ENCODE data around the gene TMEM59L.
"Not testable (repeated sequence)": the region's sequence is repeated elsewhere in the genome, so short reads cannot be mapped to it uniquely, and the experiment has no call there.

The TMEM59L gene

GRCh38 chr19:18594096-18594823 is 18.4 kb upstream of the TMEM59L start:
- peak; percentile 51 to 69 for DNase-seq

GRCh38 chr19:18594824-18595373 is 17.8 kb upstream of the TMEM59L start:
- DNase-seq, result no peak

GRCh38 chr19:18595475-18595874 is 17.2 kb upstream of the TMEM59L start:
- no peak for DNase-seq

DNA sequence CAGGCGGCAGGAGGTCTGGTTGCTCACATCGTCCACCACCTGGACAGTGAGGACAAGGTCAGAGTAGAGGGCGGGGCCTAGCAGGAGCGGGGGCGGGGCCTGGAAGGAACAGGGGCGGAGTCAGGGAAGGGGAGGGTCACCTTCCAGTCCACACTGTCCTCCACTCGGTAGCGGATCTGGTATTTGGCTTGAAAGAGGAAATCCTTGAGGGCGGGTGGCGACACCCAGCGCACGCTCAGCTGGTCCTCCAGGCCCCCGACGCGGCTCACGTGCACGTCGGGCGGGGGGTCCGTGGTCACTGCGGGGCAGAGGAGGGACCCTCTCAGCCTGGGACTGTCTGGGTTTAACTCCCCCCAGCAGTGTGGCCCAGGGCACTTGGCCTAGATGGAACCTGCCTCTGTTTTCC is 15.9 kb upstream of the TMEM59L start:
- DNase-seq, result peak; percentile 68 to 78

GRCh38 chr19:18597809-18598660 is 14.6 kb upstream of the TMEM59L start:
- no peak for DNase-seq

DNA sequence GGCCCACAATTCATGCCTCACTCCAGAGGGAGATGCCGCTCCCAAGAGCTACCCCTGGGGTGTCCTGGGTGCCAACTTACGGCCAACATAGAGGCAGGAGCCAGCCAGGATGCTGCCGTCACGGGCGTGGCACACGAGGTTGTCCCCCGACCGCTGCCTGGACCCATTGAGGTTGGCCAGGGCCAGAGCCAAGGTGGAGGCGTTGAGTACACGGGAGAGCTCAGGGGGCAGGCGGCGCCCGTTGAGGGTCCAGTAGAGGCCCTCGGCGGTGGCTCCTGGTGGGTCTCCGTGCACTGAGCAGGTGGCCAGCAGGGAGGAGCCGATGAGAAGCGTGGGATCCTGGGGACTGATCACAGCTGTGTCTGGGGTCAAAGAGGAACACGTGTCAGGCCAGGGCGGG is 13.2 kb upstream of the TMEM59L start:
- no peak for DNase-seq

DNA sequence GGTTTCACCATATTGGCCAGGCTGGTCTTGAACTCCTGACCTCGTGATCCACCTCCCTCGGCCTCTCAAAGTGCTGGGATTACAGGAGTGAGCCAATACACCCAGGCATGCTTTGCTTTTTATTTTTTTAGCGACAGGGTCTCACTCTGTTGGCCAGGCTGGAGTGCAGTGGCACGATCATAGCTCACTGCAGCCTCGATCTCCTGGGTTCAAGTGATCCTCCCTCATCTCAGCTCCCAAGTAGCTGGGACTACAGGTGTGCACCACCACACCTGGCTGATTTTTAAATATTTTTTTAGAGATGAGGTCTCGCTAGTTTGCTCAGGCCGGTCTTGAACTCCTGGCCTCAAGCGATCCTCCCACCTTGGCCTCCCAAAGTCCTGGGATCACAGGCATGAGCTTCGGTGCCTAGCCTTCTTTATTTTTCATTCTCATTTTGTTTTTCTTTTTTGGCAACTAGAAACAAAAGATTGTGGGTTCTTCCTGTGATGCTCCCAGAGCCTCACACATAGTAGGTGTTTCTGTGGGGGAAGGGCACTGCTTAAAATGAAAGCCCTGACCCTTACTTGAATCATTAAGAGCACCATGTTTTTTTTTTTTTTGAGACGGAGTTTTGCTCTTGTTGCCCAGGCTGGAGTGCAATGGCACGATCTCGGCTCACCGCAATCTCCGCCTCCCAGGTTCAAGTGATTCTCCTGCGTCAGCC is 11.8 kb upstream of the TMEM59L start:
- not testable (repeated sequence) for DNase-seq

DNA sequence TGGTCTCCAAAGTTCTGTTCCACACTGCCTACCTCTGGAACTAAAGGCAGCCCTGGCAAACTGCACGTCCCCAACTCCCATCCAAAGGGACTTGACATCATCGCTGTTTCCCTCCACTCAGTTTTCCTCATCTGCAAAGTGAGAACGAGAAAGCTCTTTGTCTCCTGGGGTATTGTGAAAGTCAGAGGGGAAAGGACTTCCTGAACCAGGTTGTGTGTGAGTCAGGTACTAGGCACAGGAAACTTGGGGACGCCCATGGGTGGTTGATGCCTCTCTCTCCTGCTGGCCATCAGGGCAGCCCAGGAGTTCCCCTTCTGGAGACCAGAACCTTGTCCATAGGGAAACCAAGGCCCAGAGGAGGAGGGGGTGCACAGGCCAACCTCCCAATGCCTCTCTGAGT is 10.8 kb upstream of the TMEM59L start:
- DNase-seq, result no peak

DNA sequence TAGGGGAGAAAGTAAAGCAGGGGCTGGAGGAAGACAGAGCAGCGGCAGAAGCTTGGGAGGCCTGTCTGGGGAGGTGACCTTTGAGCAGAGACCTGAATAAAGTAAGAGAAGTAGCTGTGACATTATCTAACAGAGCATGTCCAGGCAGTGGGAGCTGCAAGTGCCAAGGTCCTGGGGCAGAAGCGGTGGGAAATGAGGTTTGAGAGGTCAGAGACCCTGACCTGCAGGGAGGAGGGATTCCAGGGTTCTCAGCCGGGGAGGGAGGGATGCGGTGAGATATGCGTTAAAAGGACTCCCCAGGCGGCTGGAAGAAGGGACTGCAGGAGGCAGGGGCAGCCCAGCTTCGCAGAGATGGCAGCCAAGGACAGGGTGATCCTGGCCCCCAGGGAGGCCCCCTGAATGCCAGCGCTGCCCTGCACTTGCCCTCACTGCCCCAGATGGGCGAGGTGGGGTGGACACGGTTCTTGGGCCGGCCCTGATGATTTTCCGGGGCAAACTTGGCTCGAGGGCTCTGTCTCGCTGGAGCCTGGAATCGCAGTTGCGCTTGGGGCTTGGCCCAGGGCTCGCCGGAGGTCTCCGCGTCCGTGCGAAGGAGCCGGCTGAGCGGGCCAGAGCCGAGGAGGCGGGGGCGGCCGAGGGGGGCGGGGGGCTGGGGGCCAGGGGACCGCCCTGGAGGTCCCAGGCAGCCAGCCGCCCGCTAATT is 9.3 kb upstream of the TMEM59L start:
- peak in 1 of 2 donors; percentile 4 for DNase-seq

GRCh38 chr19:18603958-18604819 is 8.5 kb upstream of the TMEM59L start:
- DNase-seq, result no peak

DNA sequence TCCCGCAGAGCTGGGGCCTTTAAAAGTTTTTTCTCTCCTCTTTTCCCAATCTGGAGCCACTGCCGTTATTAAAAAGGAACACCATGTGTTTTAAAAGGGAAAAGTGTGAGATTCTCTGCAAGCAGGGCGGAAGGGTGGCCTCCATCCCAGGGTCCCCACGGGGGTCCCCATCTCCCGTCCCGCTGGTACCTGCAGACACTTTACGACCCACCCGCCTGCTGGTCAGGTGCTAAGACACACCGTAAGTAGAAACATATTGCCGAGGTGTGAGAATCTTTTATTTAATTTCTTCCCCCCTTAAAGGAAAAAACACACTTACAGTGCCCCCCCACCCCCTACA is 7.9 kb upstream of the TMEM59L start:
- no peak for DNase-seq

DNA sequence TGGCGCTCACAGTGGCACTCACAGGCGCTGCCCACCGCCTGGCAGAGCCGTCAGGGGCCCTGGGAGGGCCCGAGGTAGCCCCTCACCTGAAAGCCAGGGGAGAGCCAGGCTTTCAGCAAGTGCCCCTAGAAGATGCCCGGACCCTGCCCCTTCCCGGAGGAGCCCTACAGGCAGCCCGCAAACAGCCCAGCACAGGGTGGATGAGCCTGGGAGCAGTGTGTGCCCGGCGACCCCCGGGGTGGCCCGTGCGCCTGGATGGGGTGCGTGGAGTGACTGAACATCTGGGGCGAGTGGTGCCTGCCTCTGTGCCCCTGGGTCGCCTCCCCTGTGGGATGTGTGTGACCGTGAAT is 7.5 kb upstream of the TMEM59L start:
- no peak for DNase-seq

DNA sequence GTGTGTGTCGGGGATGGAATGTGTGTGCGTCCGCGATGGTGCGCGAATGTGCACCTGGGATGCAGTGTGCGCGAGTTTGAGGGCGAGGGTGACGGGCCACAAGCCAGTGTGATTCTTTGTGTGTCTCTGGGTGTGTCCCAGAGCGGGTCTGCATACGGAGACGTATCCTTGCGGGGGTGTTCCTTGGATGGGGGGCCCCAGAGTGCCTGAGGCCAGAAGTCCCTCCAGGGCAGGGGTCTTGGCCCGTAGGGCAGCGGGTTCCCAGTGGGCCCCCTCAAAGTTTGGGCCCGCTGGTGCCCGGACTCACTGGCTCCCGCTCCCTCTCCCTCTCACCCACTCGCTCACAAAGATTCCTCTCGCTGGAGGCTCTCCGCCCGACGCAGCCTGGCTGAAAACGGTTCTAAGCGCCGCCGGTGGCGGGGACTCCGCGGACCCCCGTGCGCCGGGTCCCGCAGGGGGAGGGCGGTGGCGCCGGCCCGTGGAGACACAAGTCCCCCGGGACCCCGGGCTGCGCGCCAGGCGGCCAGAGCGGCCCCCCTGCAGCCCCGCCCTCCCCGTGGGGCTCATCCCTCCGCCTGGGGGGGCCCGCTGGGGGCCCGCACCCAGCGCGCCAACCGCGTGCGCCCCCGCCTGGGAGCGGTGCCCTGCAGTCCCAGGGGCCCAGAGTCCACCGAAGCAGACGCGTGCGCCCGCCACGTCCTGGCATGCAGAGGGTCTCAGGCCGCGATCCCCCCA is 7.0 kb upstream of the TMEM59L start:
- DNase-seq, result no peak

GRCh38 chr19:18606281-18607225 is 6.1 kb upstream of the TMEM59L start, which contains the start of gene CRLF1:
Gene CRLF1 (minus strand): TSS chr19:18606799. CDS start chr19:18606656, 143 bp downstream.
- DNase-seq, result no peak

- no peak for DNase-seq
Measured at GRCh38 chr19:18607226-18608101, 5.2 kb upstream of the TMEM59L start.

GRCh38 chr19:18608102-18608804 is 4.4 kb upstream of the TMEM59L start:
- no peak for DNase-seq

GRCh38 chr19:18608805-18609716 is 3.6 kb upstream of the TMEM59L start:
- no peak for DNase-seq
